LNCAP (cell line): Measurements from ENCODE around the gene COL23A1.

ENCODE experiments used
- CTCF ChIP-seq: fragments of 450-650 bp; IDR thresholded peaks from 2 replicates; pipeline ENCODE4 v1.5.1; 2017; ENCODE audit warnings: mild to moderate bottlenecking

The COL23A1 gene

GRCh38 chr5:178519155-178519554, 71.0 kb downstream of the COL23A1 start:
- no peak for TF ChIP-seq CTCF

DNA sequence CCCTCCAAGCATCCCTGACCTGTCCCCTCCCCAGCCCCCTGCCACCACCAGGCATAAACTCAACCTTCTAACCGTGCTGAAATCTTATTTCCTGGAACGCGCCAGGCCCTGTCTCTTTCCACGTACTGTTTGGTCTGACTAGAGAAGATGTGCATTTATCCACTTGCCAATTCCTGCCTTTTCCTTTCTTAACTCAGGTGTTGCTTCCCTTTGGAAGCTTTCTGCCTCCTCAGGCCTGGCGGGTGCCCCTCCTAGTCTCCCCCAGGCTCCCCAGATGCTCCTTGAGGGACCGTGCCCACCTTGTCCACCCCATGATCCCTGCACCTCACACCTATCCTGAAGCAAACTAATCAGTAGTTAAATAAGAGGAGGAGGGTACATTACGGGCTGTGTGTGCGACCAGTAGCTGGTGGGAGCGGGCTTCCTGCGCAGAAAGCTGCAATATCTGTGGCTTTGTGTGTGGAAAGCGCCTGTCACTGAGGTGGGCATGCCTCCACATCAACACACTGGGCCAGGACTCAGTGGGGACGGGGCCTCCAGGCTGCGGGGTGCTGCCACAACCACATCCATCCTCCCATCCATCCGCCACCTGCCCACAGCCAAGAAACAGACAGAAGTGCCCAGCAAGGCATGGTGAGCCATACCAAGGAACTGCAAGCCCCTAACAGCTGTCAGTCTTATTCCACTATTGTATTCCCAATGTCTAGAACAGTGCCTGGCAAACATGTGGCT, 73.5 kb downstream of the COL23A1 start:
- TF ChIP-seq CTCF = no peak

DNA sequence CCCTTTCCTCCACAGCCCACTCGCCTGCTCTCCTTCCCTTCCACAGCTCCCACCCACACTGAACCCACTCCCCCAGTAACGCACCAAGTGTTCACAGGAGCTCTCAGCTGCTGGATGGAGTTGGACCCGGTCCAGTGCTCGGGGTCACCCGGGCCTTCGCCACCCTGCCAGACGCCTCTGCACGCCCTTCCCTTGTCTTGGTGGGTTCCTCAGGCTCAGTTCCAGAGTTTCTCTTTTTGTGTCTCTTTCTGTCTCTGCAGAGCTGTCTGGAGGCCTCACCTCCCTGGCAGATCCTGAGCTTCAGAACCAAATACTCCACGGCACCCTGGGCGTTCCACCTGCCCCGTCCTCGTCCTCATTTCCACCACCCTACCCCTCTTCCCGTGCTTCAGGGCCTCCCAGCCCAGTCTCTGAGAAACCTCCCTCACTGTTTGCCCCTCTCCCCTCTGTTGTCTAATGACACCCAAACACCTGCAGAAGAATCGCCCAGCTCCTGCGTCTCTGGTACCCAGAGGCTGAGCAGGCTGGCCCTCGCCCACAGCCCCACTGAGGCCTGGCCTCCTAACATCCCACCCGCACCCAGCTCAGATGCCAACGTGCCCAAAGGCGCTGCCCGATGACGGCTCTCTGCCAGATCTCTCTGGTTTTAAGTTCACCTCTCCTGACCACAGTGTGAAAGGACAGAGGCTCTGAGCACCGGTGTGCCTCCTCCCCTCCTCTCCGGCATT, 74.3 kb downstream of the COL23A1 start:
- no peak for TF ChIP-seq CTCF

DNA sequence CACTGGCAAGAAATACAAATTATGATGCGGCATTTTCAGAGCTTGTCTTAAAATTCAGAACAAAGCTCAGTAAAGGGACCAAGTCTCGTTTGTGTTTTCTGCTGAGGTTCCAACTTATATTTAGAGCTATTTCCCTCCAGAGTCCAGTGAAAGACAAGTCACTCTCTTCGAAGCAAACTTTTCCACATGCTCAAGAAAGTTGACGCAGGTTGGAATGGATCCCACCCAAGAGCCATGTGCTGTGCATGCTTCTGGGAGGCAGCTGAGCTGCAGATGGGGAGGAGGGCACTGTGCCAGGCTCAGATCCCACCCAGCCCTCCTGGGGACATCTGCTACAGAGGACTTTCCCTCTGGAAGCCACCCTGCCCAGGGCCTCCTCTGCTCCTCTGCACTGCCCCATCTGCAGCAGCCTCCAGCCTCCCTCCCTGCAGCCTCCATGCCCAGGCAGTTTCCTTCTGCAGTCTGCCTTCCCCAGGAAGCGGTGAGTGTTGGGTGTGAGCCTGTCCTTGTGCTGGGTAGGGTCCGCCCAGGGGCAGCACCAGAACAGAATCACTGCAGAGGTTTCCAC, 75.3 kb downstream of the COL23A1 start:
- TF ChIP-seq CTCF = no peak

DNA sequence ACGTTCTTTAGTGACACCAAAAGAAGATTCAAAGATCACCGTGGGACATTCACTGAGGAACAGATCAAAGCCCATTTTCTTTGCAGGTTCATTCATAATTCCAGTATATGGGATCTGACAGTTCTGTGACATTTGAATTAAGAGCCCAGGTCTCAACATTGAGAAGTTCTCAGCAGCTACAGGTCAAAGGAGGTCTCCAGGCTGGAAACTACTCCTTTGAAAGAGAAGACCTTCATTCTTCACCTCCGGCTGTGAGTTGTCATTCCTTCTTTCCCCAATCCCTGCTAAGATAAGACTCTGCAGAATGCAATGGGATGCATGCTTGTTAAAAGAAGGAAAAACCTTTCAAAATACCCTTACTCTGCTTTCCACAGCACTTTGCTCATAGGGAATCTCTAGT, 79.0 kb downstream of the COL23A1 start:
- no peak for TF ChIP-seq CTCF

GRCh38 chr5:178509491-178510057, 80.6 kb downstream of the COL23A1 start:
- no peak for TF ChIP-seq CTCF

DNA sequence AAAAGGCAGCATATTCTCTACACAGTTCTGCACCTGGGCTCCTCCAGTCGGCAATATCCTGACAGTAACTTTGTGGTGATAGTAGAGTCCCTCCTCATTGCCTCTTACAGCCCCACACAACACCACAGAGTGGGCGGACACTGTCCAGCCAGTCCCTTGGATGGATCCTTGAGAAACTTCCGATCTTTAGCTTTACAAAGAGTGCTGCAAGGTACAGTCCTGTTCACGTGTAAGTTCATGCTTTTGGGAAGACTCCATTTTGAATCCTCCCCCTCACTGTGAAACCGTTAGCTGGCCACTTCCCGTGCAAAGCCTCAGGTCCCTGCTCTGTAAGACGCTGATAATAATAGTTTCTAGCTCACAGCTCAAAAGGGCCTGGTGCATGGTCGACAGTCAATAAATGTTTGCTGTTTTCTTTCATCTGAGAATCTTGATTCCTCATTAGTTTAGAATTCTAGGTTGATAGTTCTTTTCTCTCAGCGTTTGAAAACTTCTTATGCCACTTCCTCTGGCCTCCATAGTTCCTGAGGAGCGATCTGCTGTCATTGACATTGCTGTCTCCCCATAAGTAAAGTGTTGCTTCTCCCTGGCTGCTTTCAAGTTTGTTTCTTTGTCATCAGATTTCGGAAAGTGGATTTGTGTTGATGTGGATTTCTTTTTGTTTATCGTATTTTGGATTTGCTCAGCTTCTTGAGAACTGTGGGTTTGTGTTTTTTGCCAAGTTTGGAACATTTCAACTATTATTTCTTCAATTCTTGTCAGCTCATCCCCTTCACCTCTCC, 82.9 kb downstream of the COL23A1 start:
- no peak for TF ChIP-seq CTCF
